ENCODE data around the gene ST6GALNAC1. TPM values are rescaled to one million over a fixed set of nuclear protein-coding genes. Genes with fewer than 3 reads are reported as not detected.

ST6GALNAC1 gene
- total RNA-seq, 4 donors from 2014 or later, result 0.46 to 4.6 (median 1.9) TPM

- TF ChIP-seq CTCF (IDR thresholded peaks at IDR 0.05), result no peak
- ATAC-seq (ENCODE audit: low FRiP score), result peak; percentile 99
- peak; percentile 99 for DNase-seq (ENCODE audit: low spot score)
Measured at GRCh38 chr17:76671123-76671911, 27.8 kb upstream of the ST6GALNAC1 start.

- no peak for DNase-seq (ENCODE audit: low spot score)
- no peak for TF ChIP-seq CTCF (IDR thresholded peaks at IDR 0.05)
- ATAC-seq (ENCODE audit: low FRiP score), result no peak
Measured at GRCh38 chr17:76670718-76671122, 27.2 kb upstream of the ST6GALNAC1 start.

GRCh38 chr17:76670020-76670717 is 26.6 kb upstream of the ST6GALNAC1 start:
- DNase-seq (ENCODE audit: low spot score), result no peak
- TF ChIP-seq CTCF (IDR thresholded peaks at IDR 0.05), result no peak
- no peak for ATAC-seq (ENCODE audit: low FRiP score)

GRCh38 chr17:76667786-76668453 is 24.4 kb upstream of the ST6GALNAC1 start:
- no peak for TF ChIP-seq CTCF (IDR thresholded peaks at IDR 0.05)
- DNase-seq (ENCODE audit: low spot score) (no peak), ATAC-seq (ENCODE audit: low FRiP score) (no peak)

- TF ChIP-seq CTCF (IDR thresholded peaks at IDR 0.05), result no peak
- ATAC-seq (ENCODE audit: low FRiP score), result no peak
- DNase-seq (ENCODE audit: low spot score), result no peak
Measured at GRCh38 chr17:76667491-76667755, 23.9 kb upstream of the ST6GALNAC1 start.

- DNase-seq (ENCODE audit: low spot score), result no peak
- no peak for ATAC-seq (ENCODE audit: low FRiP score)
- no peak for TF ChIP-seq CTCF (IDR thresholded peaks at IDR 0.05)
Measured at GRCh38 chr17:76660656-76661042, 17.1 kb upstream of the ST6GALNAC1 start.

Data from omental fat pad (tissue), 4 donors.